Neural cell (in vitro differentiated cells): ENCODE measurements around the gene DENND1A. TPM values are rescaled to one million over a fixed set of nuclear protein-coding genes. Genes with fewer than 3 reads are reported as not detected.

Source experiments
- H2AFZ ChIP-seq: fragments of 200-600, 300-800 bp; sonication (generic), shearing (Covaris generic); 2 replicates; pipeline ENCODE4 v1.6.0; 2014; ENCODE audit warnings: low read depth, mild to moderate bottlenecking, antibody characterized with exemption, low read length, moderate library complexity
- H3F3A ChIP-seq: fragments of 200-600 bp; shearing (Covaris generic); 2 replicates; pipeline ENCODE4 v1.6.1; 2016; ENCODE audit warnings: mild to moderate bottlenecking, moderate library complexity, mixed read lengths, antibody characterized with exemption, low read length; ENCODE audit not compliant: insufficient read depth, poor library complexity, severe bottlenecking
- H3K27ac ChIP-seq: fragments of 200-600, 300-800 bp; sonication (generic), shearing (Covaris generic); 2 replicates; pipeline ENCODE4 v1.5.1; 2014; ENCODE audit warnings: mild to moderate bottlenecking, low read length, moderate library complexity
- H3K27me3 ChIP-seq: fragments of 300-800, 200-600 bp; sonication (generic), shearing (Covaris generic); 2 replicates; pipeline ENCODE4 v1.6.0; 2014; ENCODE audit warnings: mild to moderate bottlenecking, low read depth, low read length, moderate library complexity; ENCODE audit not compliant: insufficient read depth
- H3K36me3 ChIP-seq: fragments of 300-800, 200-600 bp; sonication (generic), shearing (Covaris generic); 2 replicates; pipeline ENCODE4 v1.5.1; 2014; ENCODE audit warnings: mild to moderate bottlenecking, antibody characterized with exemption, low read length, moderate library complexity; ENCODE audit not compliant: insufficient read depth
- H3K4me2 ChIP-seq: fragments of 300-800, 200-600 bp; sonication (generic), shearing (Covaris generic); 2 replicates; pipeline ENCODE4 v1.6.0; 2014; ENCODE audit warnings: mild to moderate bottlenecking, low read length
- H3K4me3 ChIP-seq: fragments of 300-800, 200-600 bp; sonication (generic), shearing (Covaris generic); 2 replicates; pipeline ENCODE4 v1.5.1; 2014; ENCODE audit warnings: mild to moderate bottlenecking, low read length, moderate library complexity
- H3K79me2 ChIP-seq: fragments of 200-600 bp; shearing (Covaris generic); replicated peaks from 2 replicates; pipeline ENCODE4 v1.6.0; 2014; ENCODE audit warnings: mild to moderate bottlenecking, low read length, moderate library complexity; ENCODE audit not compliant: insufficient read depth
- H3K9ac ChIP-seq: fragments of 300-800, 200-600 bp; sonication (generic), shearing (Covaris generic); 2 replicates; pipeline ENCODE4 v1.6.1; 2016; ENCODE audit warnings: mild to moderate bottlenecking, low read length, mixed read lengths
- H3K9me2 ChIP-seq: fragments of 200-600 bp; shearing (Covaris generic); 2 replicates; pipeline ENCODE4 v1.6.1; 2016; ENCODE audit warnings: mild to moderate bottlenecking, low read length, mixed read lengths; ENCODE audit not compliant: insufficient read depth
- H3K9me3 ChIP-seq: fragments of 200-600, 300-800 bp; sonication (generic), shearing (Covaris generic); 2 replicates; pipeline ENCODE4 v1.6.1; 2016; ENCODE audit warnings: mild to moderate bottlenecking, mixed run types, low read length, moderate library complexity, mixed read lengths
- H4K20me1 ChIP-seq: fragments of 200-600 bp; shearing (Covaris generic); 2 replicates; pipeline ENCODE4 v1.6.1; 2016; ENCODE audit warnings: mild to moderate bottlenecking, mixed run types; ENCODE audit not compliant: insufficient read depth
- EP300 ChIP-seq: fragments of 450-650 bp; conservative IDR thresholded peaks from 2 replicates; pipeline ENCODE4 v1.6.1; 2014; ENCODE audit warnings: antibody characterized with exemption, mild to moderate bottlenecking, moderate library complexity; ENCODE audit not compliant: poor library complexity, severe bottlenecking
- EZH2 ChIP-seq: fragments of 200-600, 300-800 bp; shearing (Covaris generic), sonication (generic); IDR thresholded peaks from 2 replicates; pipeline ENCODE4 v1.6.1; 2014; ENCODE audit warnings: antibody characterized with exemption, low read length, borderline replicate concordance, mild to moderate bottlenecking; ENCODE audit not compliant: insufficient read depth, poor library complexity, severe bottlenecking
- MXI1 ChIP-seq: fragments of 450-650 bp; conservative IDR thresholded peaks from 2 replicates; pipeline ENCODE4 v1.6.1; 2014; ENCODE audit warnings: antibody characterized with exemption, mild to moderate bottlenecking; ENCODE audit not compliant: poor library complexity, severe bottlenecking
- POLR2AphosphoS5 ChIP-seq: IDR thresholded peaks from 2 replicates; pipeline ENCODE4 v1.6.1; 2012
- RAD21 ChIP-seq: fragments of 450-650 bp; conservative IDR thresholded peaks from 2 replicates; pipeline ENCODE4 v1.6.1; 2014; ENCODE audit warnings: antibody characterized with exemption, mild to moderate bottlenecking, moderate library complexity
- SMC3 ChIP-seq: fragments of 450-650 bp; conservative IDR thresholded peaks from 2 replicates; pipeline ENCODE4 v1.6.1; 2014; ENCODE audit warnings: antibody characterized with exemption, mild to moderate bottlenecking, moderate library complexity; ENCODE audit not compliant: poor library complexity
- TAF1 ChIP-seq: IDR thresholded peaks from 2 replicates; pipeline ENCODE4 v1.6.1; 2012; ENCODE audit warnings: low read depth
- polyA plus RNA-seq: library from polyadenylated mRNA; depleted of rRNA; stranded (reverse); fragments of >200 nt; gene quantifications from 2 replicates; pipeline ENCODE4 v1.2.3, GENCODE V29; 2014
- TF ChIP-seq, protein P1 (sequence below): IDR thresholded peaks from 2 replicates; pipeline ENCODE4 v1.6.1; 2012; ENCODE audit warnings: borderline replicate concordance
- TF ChIP-seq, protein P2 (sequence below): fragments of 450-650 bp; IDR thresholded peaks from 2 replicates; pipeline ENCODE4 v1.5.1; 2014; ENCODE audit warnings: antibody characterized with exemption, mild to moderate bottlenecking, moderate library complexity; ENCODE audit not compliant: poor library complexity, severe bottlenecking

The DENND1A gene
- polyA plus RNA-seq, 1 donor from 2014 or later, result 2.3 TPM

DNA sequence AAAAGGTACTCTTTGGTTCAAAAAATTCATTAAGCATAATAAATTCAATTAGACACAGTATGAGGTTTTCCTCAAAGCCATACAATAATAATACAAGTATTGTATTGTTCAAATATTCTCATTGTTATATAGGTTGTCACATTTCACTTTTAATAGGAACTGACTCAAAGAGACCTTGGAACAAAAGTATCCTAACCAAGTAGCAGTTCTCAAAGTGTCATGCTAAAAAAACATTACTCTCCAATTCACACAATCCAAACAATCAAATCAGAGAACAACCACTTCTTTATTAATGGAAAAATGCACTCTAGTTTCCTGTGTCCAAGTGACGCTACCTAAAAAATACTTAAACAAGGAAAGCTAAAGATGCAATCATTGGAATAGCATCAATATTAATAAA lies 115.4 kb downstream of the DENND1A start:
- no peaks in the 10 kb centered on the region for H3K36me3 ChIP-seq

DNA sequence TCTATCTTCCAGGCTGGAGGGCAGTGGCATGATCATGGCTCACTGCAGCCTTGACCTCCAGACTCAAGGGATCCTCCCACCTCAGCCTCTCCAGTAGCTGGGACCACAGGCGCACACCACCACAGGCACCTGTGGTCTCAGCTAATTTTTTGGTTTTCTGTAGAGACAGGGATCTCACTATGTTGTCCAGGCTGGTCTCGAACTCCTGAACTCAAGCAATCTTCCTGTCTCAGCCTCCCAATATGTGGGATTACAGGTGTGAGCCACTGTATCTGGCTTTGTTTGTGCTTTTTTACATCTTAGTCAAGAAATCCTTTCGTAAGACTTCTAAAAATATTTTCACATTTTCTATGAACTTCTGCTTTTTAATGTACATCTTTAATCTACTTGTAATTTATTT lies 116.9 kb downstream of the DENND1A start:
- no peaks in the 10 kb centered on the region for H3K27me3 ChIP-seq
- H3K4me3 ChIP-seq, result no peak overlapping the region
- H3K9ac ChIP-seq, result no peak overlapping the region
- TF ChIP-seq MXI1 (no peak), SMC3 (no peak), TAF1 (no peak), RAD21 (no peak), EZH2 (no peak)
- H4K20me1 ChIP-seq, result no peaks in the 10 kb centered on the region
- H3K36me3 ChIP-seq, result no peaks in the 10 kb centered on the region
- H3K79me2 ChIP-seq, result peaks cover 9% of the 10 kb centered on the region
- H3K4me2 ChIP-seq, result no peak overlapping the region
- no peaks in the 10 kb centered on the region for H3K9me2 ChIP-seq
- H3K9me3 ChIP-seq, result no peaks in the 10 kb centered on the region
- no peak overlapping the region for H2AFZ ChIP-seq
- no peak overlapping the region for H3K27ac ChIP-seq
- H3F3A ChIP-seq, result no peaks in the 10 kb centered on the region

More for the DNA sequence above, 115.4 kb downstream of the DENND1A start:
- Histone ChIP-seq H4K20me1 (no peaks in the 10 kb centered on the region), H3K9me3 (no peaks in the 10 kb centered on the region), H3K9ac (no peak overlapping the region), H3K4me3 (no peak overlapping the region), H2AFZ (no peak overlapping the region), H3K79me2 (peaks cover 9% of the 10 kb centered on the region), H3K27me3 (no peaks in the 10 kb centered on the region), H3K4me2 (no peak overlapping the region), H3K9me2 (no peaks in the 10 kb centered on the region), H3F3A (no peaks in the 10 kb centered on the region), H3K27ac (no peak overlapping the region)
- no peak for TF ChIP-seq MXI1
- no peak for TF ChIP-seq SMC3
- no peak for TF ChIP-seq EP300
- no peak for TF ChIP-seq POLR2AphosphoS5
- no peak for TF ChIP-seq EZH2
- TF ChIP-seq RAD21, result no peak
- TF ChIP-seq TAF1, result no peak
- TF ChIP-seq, protein P1, sequence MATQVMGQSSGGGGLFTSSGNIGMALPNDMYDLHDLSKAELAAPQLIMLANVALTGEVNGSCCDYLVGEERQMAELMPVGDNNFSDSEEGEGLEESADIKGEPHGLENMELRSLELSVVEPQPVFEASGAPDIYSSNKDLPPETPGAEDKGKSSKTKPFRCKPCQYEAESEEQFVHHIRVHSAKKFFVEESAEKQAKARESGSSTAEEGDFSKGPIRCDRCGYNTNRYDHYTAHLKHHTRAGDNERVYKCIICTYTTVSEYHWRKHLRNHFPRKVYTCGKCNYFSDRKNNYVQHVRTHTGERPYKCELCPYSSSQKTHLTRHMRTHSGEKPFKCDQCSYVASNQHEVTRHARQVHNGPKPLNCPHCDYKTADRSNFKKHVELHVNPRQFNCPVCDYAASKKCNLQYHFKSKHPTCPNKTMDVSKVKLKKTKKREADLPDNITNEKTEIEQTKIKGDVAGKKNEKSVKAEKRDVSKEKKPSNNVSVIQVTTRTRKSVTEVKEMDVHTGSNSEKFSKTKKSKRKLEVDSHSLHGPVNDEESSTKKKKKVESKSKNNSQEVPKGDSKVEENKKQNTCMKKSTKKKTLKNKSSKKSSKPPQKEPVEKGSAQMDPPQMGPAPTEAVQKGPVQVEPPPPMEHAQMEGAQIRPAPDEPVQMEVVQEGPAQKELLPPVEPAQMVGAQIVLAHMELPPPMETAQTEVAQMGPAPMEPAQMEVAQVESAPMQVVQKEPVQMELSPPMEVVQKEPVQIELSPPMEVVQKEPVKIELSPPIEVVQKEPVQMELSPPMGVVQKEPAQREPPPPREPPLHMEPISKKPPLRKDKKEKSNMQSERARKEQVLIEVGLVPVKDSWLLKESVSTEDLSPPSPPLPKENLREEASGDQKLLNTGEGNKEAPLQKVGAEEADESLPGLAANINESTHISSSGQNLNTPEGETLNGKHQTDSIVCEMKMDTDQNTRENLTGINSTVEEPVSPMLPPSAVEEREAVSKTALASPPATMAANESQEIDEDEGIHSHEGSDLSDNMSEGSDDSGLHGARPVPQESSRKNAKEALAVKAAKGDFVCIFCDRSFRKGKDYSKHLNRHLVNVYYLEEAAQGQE, result no peak
- TF ChIP-seq, protein P2, sequence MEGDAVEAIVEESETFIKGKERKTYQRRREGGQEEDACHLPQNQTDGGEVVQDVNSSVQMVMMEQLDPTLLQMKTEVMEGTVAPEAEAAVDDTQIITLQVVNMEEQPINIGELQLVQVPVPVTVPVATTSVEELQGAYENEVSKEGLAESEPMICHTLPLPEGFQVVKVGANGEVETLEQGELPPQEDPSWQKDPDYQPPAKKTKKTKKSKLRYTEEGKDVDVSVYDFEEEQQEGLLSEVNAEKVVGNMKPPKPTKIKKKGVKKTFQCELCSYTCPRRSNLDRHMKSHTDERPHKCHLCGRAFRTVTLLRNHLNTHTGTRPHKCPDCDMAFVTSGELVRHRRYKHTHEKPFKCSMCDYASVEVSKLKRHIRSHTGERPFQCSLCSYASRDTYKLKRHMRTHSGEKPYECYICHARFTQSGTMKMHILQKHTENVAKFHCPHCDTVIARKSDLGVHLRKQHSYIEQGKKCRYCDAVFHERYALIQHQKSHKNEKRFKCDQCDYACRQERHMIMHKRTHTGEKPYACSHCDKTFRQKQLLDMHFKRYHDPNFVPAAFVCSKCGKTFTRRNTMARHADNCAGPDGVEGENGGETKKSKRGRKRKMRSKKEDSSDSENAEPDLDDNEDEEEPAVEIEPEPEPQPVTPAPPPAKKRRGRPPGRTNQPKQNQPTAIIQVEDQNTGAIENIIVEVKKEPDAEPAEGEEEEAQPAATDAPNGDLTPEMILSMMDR, result no peak

DNA sequence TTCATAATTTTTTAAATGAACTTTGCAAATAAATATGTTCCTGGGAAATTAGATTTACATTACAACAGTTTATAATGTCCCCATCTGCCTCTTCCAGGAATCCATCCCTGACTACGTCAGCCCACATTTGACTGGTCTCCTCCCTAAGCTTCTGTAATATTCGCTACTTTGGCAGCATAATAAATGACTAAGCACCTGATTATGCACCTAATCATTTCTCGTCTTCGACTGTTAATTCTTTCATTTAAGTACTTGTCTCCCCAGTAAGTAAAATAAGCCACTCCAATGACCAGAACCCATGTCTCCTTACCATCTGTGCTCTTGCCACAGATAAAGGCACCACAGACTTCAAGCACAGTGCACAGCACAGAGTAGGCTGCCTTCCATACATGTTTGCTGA lies 122.7 kb downstream of the DENND1A start:
- Histone ChIP-seq H3K9ac (no peak overlapping the region), H3K4me2 (no peak overlapping the region), H3K27me3 (no peaks in the 10 kb centered on the region), H3K4me3 (no peak overlapping the region), H3K9me3 (no peaks in the 10 kb centered on the region), H3K36me3 (no peaks in the 10 kb centered on the region), H3F3A (no peaks in the 10 kb centered on the region), H4K20me1 (no peaks in the 10 kb centered on the region), H3K9me2 (no peaks in the 10 kb centered on the region), H3K79me2 (peaks cover 5% of the 10 kb centered on the region), H3K27ac (no peak overlapping the region), H2AFZ (no peak overlapping the region)
- TF ChIP-seq MXI1, result no peak
